Fibroblast of skin of right quadriceps (primary cell): ENCODE measurements around the gene AGPAT2.

Experiments
- DNase-seq: peaks from one replicate; pipeline ENCODE4 v3.0.0-alpha.2; 2013

The AGPAT2 gene

DNA sequence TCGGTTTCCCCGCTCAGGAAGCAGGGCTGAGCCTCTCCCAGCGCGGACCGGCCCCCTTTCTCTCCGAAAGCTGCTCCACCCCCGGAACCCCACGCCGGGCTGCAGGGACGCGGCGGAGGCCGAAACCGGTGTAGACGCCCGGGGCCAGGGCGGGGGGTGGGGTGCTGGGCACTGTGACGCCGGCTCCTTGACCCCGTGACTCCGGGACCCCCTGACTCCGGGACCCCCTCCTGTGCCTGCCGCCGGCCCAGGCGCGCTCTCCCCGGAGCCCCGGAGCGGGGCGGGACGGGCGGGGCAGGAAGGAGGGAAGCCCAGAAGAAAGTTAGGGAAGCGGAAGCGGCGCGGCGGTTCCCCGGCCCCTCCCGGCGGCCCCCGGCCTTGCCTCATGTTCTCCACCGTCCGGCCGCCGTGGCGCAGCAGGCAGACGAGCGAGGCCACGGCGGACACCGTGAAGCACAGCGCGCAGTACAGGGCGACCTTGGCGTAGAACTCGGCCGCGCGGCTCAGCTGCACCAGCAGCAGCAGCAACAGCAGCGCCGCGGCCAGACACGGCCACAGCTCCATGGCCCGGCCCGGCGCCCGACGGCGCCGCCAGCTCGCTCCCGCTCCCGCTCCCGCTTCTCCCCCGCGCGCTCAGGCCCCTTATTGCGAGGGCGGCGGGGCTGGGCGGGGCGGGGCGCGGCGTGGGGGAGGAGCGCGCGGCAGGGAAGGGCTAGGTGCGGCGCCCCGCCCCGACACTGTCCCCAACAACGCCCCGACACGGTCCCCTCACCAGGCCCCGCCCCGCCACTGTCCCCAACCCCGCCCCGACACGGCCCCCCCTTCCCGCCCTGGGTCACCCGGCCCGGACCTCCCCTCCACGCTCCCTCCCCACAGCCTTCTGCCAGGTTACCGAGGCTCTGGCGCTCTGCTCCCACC is at the start of gene AGPAT2:
Gene AGPAT2 (minus strand): TSS at position 664 of the 918 bp plus-strand sequence. CDS start 100 bp downstream, at position 564.
- DNase-seq = peak; percentile 30

DNA sequence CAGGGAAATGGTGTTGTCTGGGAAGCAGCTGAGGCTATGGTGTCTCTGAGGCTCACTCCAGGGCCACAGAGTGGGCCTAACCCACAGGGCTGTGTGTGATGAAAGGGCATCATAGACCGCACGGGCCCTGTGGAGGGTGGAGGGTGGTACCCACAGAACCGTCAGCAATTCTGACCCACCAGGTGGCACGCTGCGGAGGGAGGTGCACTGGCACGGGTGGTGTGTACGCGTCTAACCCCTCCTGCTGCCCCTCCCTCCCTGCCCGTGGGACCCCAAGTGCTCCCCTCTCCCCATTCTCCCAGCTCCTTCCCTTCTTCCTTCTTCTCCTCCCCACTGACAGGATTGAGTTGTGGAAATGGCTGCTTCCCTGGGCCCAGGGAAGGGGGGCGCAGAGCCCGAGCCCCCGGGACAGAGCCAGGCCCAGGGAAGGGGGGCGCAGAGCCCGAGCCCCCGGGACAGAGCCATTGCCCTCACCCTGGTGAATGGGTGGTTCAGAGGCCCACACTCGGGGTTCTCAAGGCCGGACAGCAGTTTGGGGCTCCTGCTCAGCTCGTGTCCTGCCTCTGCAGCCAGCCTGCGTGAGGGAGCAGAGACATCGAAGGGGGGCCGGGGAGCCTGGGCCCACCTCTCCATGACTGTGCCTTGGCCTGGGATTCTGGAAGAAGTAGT is 48.7 kb upstream of the AGPAT2 start:
- DNase-seq = no peak

DNA sequence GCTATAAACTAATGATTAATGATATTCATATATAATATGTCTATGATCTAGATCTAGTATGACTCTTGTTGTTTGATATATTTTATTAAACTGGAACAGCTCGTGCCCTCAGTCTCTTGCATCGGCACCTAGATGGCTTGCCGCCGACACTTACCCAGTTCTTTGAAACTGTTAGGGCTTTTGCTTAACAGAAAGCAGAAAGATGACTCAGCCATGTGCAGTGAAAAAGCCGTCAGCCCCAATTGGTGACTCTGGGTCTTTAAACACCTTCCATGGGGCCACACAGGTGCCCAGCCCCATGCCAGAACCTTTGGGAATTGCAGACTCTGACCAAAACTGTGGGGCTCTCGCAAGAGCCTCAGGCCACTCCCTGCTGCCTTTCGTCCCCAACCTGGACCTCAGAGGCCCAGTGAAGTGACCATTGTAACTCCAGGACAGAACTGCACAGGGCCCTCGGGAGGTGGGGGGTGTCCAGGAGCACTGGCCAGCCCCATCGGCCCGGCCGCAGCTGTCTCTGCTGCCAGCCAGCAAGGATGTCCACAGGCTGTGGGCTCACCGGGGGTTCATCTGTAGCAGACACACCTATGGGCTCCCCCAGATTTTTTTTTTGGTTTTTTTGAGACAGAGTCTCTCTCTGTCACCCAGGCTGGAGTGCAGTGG is 47.7 kb upstream of the AGPAT2 start:
- no peak for DNase-seq

DNA sequence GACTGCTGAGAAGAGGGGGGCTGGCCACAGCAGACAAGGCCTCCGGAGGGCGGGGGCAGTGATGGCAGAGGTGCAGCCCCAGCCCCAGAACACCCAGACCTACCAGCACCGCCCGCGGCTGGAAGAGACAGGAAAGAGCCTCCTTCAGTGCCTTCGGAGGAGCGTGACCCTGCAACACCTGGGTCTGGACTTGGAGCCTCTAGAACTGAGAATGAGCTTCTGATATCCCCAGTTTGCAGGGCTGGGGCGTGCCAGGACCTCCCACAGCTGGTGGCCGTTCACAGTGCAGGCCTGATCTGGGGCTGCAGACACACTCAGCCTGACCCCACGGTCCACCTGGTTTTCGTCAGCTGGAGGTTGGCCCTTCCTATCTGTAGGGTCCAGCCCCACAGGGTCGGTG is 46.4 kb upstream of the AGPAT2 start:
- no peak for DNase-seq

DNA sequence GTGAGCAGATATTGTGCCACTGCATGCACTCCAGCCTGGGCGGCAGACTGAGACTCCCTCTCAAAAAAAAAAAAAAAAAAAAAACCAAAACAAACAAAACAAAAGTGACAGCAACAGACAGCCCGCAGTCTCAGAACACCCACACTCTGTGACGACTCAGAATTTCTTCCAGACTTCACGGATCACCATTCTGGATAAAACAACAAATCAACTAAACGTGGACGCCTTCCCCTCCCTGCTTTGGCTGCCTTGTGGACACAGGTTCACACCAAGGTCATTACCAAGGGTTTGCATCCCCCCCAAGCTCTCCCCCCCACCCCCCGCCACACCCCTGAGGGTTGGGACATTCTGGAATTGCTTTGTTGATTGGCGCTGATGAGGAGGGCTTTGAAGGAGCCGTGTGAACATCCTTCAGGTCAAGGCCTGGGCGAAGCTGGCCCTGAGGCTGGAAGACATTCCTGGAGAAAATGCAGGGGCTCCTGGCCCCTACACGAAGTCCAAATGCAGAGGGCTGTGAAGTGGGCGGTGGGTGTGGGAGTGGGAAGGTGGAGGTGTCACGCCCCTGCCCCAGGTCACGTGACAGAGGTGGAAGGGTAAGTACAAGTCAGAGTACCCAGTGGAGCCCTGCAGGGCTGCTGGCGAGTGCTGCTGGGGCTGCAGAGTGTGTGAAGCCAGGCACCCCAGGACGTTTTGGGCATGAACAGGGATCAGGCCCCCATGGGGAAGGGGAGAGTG is 45.4 kb upstream of the AGPAT2 start:
- DNase-seq = no peak

DNA sequence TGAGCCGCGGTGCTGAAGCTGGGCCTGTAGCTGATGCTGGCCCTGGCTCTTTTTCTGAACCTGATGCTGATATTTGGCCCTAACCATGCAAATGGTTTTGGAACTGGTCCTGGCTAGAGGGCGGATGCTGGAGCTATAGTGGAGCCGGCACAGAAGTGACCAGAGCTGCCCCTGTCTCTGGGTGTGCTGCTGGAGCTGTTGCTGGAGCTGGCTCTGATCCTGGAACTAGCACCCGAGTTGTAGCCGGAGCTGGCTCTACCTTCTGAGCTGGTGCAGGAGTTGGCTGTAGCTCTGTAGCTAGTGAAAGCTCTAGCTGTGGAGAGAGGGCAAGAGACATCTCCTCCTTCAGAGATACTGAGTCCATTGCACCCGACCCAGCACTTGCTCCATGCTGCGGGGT is 42.7 kb upstream of the AGPAT2 start:
- DNase-seq = no peak

DNA sequence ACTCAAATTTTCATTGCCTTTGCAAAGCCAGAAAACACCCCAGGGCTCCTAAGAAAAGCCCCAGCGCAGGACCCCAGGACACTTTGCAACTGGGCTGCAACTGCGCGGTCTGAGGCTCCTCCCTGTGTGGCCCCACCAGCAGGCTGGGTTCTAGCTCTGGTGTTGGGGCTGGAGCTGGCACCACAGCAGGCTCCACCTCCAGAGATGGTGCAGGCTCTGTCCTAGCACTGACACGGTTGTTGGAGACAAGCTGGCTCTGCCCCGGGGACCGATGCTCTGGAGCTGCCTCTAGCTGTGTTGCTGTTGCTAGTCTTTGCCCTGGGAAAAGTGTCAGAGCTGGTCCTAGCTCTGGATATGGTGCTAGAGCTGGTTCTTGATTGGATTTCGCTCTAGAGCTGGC is 41.9 kb upstream of the AGPAT2 start:
- DNase-seq = no peak

DNA sequence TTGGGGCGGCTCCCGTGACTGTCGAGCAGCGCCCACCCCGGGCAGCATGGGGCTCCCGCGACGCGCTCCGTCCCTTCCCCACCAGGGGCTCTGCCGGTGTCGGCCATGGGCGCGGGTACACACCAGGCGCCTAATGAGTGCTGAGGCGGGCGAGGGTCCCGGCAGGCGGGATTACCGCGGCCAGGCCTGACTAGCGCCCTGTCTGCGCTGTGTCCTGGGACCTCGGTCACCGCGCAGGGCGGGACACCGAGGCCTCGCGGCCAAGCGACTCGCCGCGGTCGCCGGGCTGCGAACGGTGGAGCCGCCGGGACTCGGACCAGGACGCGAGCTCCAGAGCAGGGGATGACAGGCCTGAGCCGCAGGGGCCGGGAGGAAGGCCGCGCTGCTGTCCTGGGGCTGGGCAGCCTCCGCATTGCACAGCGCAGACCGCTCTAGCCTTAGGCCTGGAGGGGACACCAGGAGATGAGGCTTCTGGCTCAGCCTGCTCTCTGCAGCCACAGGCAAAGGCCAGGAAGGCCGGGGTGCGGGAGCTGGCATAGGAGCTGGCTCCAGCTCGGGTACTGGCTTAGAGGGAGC is 41.4 kb upstream of the AGPAT2 start:
- peak; percentile 22 for DNase-seq

DNA sequence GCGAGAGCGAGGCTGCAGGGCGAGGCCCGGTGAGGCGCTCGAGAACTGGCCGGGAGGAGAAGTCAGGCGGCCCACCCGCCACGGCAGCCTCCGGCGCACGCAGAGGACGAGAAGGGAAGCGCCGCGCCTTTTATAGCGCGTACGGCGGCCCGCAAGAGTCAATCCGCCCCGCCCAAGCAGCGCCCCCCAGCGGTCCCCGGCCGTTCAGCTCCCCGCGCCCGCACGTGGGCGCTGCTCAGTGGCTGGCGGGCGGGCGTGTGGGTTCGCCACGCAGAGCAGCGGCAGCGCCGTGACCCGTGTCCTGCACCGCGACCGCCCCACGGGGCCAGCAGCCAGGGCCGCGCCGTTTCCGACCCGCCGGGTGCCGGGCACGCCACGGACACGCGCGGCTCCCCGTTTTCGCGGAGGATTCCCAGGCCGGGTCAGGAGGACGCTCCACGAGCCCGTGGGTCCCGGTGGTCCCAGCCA is 40.9 kb upstream of the AGPAT2 start:
- peak; percentile 89 for DNase-seq

DNA sequence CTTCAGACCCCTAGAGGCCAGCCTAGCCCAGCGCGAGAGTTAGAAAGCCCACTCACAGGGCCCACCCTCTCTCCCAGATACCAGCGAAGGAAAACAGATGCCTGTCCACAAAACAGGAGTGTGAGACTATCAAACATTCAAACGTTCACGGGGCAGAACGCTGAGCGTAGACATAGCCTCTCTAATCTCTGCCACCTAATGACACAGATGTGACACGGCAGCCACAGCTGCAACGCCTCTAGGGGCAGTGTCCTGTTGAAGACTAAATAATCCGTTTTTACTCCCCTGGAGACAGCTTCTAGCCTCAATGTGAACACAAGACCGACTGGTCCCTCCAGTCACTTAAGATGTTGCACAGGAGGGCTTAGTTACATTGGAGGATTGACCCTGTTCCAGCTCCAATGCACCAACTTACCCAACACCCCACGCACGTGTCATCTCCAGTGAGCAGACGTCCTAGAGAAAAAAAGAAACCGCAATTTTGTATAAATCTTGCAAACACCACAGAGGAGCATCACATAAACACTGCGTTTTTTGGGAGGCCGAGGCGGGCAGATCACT is 39.5 kb upstream of the AGPAT2 start:
- peak; percentile 29 for DNase-seq

DNA sequence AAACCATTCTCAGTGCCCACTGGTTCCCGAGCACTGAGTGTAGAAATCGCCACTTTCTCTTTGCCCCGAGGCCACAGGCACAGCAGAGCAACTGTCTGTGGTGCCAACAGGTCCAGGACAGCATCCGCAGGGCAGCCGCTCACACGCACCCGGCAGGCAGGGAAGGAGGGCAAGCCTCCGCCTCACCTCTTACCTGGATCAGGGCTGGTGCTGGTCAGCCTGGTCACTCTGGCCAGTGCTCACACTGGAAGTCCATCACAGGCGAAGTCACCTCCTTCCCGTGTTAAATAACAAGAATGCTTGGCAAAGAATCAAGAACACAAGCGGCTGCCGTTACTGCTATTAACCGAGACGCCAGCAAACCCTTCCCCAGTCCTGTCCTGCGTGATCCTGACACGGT is 38.9 kb upstream of the AGPAT2 start:
- no peak for DNase-seq

DNA sequence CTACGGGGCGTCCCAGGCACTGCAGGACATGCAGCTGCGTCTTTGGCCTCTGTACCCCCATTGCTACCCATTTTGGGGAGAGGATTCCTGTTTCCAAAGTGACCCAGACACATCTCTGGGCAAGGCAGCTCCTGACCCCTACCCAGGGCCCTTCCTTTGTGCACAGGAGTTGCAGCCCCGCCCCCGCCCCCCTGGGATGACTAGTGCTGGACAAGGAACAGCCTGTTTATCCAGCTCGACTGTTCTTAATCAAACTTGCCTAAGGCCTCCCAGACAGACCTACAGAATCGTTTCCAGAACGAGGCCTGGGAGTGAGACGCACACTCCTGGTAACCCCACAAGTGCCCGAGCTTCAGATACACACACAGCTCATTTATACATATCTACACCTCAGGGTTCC is 38.4 kb upstream of the AGPAT2 start:
- peak; percentile 34 for DNase-seq

DNA sequence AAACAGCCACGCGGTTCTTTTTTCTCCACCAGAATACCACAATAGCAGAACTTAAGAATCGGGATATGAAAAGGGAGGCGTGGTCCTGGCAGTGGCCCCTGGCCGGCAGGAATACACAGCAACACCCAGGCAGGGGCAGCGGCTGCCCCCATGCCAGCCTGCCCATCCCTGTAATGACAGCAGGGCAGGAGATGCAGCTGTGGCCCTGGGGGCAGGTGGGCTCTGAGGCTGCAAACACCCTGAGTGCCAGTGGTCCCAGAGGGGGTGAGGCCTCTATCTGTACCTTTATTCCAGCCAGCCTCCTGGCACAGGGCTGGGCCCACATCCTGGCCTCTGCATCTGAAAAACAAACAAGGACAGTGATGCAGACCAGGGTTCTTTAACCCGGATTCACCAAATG is 37.5 kb upstream of the AGPAT2 start:
- no peak for DNase-seq

DNA sequence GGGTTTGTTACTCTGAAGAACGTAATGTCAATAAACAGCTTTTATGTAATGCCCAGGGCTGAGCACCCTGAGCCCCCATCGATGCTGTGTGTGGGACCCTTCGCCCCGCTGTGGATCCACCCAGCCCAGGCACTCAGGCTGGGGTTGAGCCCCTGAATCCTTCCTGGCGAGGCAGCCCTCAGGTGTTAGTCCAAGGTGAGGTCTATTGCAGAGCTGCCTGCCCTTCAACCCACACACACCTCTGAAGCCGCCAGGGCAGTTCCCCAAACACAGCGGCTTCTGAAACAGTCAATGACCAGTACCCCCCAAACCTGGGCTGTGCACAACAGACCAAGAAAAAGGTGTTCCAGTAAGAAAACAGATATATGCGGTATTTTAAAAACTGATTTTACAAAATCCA is 36.7 kb upstream of the AGPAT2 start:
- no peak for DNase-seq

DNA sequence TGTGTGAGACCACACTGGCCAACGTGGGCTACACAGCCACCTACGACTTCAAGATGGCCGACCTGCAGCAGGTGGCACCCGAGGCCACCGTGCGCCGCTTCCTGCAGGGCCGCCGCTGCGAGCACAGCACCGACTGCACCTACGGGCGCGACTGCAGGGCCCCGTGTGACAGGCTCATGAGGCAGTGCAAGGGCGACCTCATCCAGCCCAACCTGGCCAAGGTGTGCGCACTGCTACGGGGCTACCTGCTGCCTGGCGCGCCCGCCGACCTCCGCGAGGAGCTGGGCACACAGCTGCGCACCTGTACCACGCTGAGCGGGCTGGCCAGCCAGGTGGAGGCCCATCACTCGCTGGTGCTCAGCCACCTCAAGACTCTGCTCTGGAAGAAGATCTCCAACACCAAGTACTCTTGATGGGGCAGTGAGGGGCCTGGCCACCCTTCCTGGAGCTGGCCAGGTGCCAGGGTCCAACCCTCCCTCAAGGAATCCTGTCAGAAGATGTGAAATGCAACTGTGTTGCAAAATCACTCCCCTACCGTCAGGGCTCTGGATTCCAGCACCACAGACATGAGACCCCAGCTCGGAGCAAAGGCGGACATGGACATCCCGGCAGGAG is 36.2 kb upstream of the AGPAT2 start:
- DNase-seq = no peak

DNA sequence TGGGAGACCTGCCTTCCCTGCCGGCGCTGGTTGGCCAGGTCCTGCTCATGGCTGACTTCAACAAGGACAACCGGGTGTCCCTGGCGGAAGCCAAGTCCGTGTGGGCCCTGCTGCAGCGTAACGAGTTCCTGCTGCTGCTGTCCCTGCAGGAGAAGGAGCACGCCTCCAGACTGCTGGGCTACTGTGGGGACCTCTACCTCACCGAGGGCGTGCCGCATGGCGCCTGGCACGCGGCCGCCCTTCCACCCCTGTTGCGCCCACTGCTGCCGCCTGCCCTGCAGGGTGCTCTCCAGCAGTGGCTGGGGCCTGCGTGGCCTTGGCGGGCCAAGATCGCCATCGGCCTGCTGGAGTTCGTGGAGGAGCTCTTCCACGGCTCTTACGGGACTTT is 35.7 kb upstream of the AGPAT2 start:
- no peak for DNase-seq

DNA sequence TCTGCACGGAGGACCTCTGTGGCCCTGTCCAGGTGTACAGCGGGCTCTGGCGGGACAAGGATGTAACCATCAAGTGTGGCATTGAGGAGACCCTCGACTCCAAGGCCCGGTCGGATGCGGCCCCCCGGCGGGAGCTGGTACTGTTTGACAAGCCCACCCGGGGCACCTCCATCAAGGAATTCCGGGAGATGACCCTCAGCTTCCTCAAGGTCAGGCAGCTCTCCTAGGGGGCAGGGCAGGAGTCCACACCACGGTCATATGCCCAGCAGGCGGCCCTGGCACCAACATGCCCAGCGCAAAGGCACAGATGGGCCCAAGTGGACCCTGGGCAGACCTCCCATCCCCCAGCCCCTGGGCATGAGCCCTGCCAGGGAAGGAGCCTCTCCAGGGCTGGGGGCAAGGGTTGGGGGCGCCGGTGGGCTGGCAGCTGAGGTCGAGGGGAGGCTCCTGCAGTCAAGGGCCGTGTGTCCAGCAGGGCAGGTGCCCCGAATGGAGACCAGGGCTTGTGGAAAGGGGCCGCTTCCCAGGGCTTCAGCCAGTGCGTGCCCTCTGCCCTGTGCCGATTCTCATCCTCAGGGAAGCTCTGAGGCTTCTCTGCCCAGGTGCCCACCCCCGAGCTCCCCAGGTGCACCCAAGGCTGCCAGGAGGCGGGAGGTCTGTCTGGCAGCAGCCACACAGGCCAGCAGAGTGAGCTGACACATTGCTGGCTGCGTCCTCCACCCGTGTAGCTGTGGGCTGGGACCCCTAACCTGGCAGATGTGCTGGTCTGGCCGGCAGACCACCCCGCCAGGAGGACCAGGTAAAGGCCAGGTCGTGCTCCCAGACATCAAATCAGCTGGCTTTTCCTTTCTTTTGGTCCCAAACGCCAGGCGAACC is 35.1 kb upstream of the AGPAT2 start:
- DNase-seq = no peak

DNA sequence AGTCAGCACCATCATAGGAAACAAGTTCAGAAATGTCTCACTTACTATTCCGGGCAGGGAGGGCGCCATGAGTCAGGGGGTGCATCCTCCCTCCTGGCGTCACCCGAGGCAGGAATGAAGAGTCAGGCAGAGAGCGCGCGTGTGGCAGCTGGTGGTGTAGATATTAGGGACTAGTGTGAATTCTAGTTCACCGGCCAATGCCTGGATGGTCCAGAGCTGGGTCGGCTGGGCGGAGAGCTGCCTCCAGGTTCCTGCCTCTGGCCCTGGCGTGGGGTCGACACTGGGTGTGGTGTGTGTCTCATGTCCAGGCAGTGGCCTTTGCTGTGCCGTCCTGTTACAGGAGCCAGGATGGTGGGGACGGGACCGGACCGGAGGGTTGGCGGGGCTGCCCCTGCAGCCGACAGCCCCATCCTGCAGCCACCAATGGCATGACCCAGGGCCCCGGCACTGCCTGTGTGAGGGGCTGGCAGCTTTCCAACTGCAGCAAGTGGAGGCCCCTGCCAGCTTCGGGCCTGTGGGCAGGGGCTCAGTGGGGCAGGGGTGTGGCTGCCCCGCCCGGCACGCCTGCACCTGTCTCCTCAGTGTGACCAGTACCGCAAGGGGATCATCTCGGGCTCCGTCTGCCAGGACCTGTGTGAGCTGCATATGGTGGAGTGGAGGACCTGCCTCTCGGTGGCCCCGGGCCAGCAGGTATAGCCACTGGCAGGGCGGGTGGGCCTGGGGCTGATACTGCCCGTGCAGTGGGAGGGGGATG is 34.3 kb upstream of the AGPAT2 start:
- DNase-seq = peak; percentile 50

DNA sequence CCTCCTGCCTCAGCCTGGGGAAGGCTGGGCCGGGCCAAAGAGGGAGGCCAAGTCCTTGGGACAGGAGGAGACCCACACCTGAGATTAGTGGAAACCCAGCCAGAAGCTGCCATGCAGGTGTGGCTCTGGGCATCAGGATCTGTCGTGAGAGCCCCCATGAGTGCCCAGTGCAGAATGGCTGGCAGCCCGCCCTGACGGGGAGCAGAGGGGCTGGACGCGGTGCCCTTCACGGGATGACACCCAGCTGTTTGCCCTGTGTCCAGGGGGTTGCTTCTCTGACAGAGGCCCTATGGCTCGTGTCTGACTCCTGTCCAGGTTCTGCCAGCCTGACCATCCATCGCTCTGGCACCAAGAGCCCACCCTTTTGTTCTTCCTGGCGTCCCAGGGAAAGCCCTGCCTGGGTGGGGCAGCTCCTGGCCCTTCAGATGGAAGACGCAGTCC is 33.7 kb upstream of the AGPAT2 start:
- DNase-seq = no peak
